Cortex of kidney (tissue), 1 donor: ENCODE measurements around the gene TMED1.
"Not testable (repeated sequence)": the region's sequence is repeated elsewhere in the genome, so short reads cannot be mapped to it uniquely, and the experiment has no call there.

ENCODE experiments used
- DNase-seq: peaks from one replicate; lab custom pipeline; 2025; lab: John Stamatoyannopoulos, UW

The TMED1 gene

GRCh38 chr19:10862561-10863106 lies 26.6 kb upstream of the TMED1 start:
- no peak for DNase-seq

- DNase-seq: no peak
These were observed 25.2 kb upstream of the TMED1 start for GRCh38 chr19:10861103-10861651.

GRCh38 chr19:10858204-10858828 lies 22.3 kb upstream of the TMED1 start:
- no peak for DNase-seq

GRCh38 chr19:10856899-10857298 lies 20.9 kb upstream of the TMED1 start:
- DNase-seq: not testable (repeated sequence)

- no peak for DNase-seq
These were observed 20.0 kb upstream of the TMED1 start for GRCh38 chr19:10855879-10856522.

- no peak for DNase-seq
These were observed 18.5 kb upstream of the TMED1 start for GRCh38 chr19:10854350-10855089.

- no peak for DNase-seq
These were observed 16.9 kb upstream of the TMED1 start for GRCh38 chr19:10852941-10853340.

- no peak for DNase-seq
These were observed 16.2 kb upstream of the TMED1 start for GRCh38 chr19:10852098-10852800.

GRCh38 chr19:10850631-10851030 lies 14.6 kb upstream of the TMED1 start:
- no peak for DNase-seq

GRCh38 chr19:10848230-10848856 lies 12.3 kb upstream of the TMED1 start, which contains the start of gene C19orf38:
Gene C19orf38, plus strand, starts transcription at chr19:10848415. Its CDS starts 94 bp downstream, at chr19:10848509.
- DNase-seq: no peak

GRCh38 chr19:10846500-10847202 lies 10.6 kb upstream of the TMED1 start:
- no peak for DNase-seq

- no peak for DNase-seq
These were observed 6.8 kb upstream of the TMED1 start for GRCh38 chr19:10842788-10843187.

- no peak for DNase-seq
These were observed 3.4 kb upstream of the TMED1 start for GRCh38 chr19:10839114-10840050.

GRCh38 chr19:10838377-10838776 lies 2.4 kb upstream of the TMED1 start:
- DNase-seq: no peak

GRCh38 chr19:10837649-10838048 lies 1.6 kb upstream of the TMED1 start:
- not testable (repeated sequence) for DNase-seq

- DNase-seq: no peak
These were observed 693 bp upstream of the TMED1 start for GRCh38 chr19:10836479-10837330.

GRCh38 chr19:10835089-10835753 lies 791 bp downstream of the TMED1 start:
- DNase-seq: no peak

GRCh38 chr19:10832939-10833296 lies 3.1 kb downstream of the TMED1 start:
- DNase-seq: no peak
